Heart left ventricle (tissue), 16 donors: ENCODE results near the gene CBLIF. TPM values are rescaled to one million over a fixed set of nuclear protein-coding genes. Genes with fewer than 3 reads are reported as not detected.
"Not testable (repeated sequence)": the region's sequence is repeated elsewhere in the genome, so short reads cannot be mapped to it uniquely, and the experiment has no call there.

Source experiments
- ATAC-seq, 4 donors: fragments of 200-7000 bp; cut with Tn5 transposase; one replicate each; pipeline ENCODE4 v1.9.1; 2020 to 2022; ENCODE audit warnings: moderate library complexity in 4 of 4, mild to moderate bottlenecking in 3 of 4, moderate number of reproducible peaks in 1 of 4
- DNase-seq, 5 donors: peaks; one replicate each; pipeline ENCODE4 v3.0.0-alpha.2; 2020
- H3K27ac ChIP-seq, 12 donors: fragments of 200-600 bp; sonication (generic) in 4 of 12; one replicate each; pipeline versions ENCODE4 v1.5.0 to v1.8.0; 2016 to 2022; ENCODE audit warnings: mild to moderate bottlenecking in 2 of 12
- H3K27me3 ChIP-seq, 9 donors: fragments of 200-600 bp; sonication (generic) in 2 of 9; one replicate each; pipeline versions ENCODE4 v1.5.1 to v1.8.0; 2016 to 2022; ENCODE audit warnings: mild to moderate bottlenecking in 3 of 9
- H3K36me3 ChIP-seq, 9 donors: fragments of 200-600 bp; sonication (generic) in 2 of 9; one replicate each; pipeline versions ENCODE4 v1.5.0 to v1.8.0; 2018 to 2022; ENCODE audit warnings: mild to moderate bottlenecking in 2 of 9
- H3K4me1 ChIP-seq, 12 donors: fragments of 200-600 bp; sonication (generic) in 4 of 12; one replicate each; pipeline versions ENCODE4 v1.5.0 to v1.8.0; 2016 to 2022; ENCODE audit warnings: mild to moderate bottlenecking in 3 of 12
- H3K4me3 ChIP-seq, 12 donors: fragments of 200-600 bp; sonication (generic) in 4 of 12; one replicate each; pipeline versions ENCODE4 v1.5.0 to v1.8.0; 2017 to 2022; ENCODE audit warnings: mild to moderate bottlenecking in 9 of 12, moderate library complexity in 4 of 12
- H3K9me3 ChIP-seq, 12 donors: fragments of 200-600 bp; sonication (generic) in 4 of 12; one replicate each; pipeline versions ENCODE4 v1.5.0 to v1.8.0; 2016 to 2022; ENCODE audit warnings: mild to moderate bottlenecking in 1 of 12
- POLR2A ChIP-seq, 2 donors: fragments of 450-650 bp; IDR thresholded peaks; one replicate each; pipeline ENCODE4 v1.6.1; 2017; ENCODE audit warnings: antibody characterized with exemption in 2 of 2, mild to moderate bottlenecking in 2 of 2, moderate library complexity in 2 of 2
- WGBS, 4 donors: extraction: QIAGEN DNeasy Blood & Tissue Kit in 2 of 4; methylation state at CpG; one replicate each; pipeline versions ENCODE4 v1.1.5 to v1.1.7; 2013 to 2018; 5-methylcytosine and 5-hydroxymethylcytosine counted together
- intact Hi-C, 10 donors: fragments of 100-400 bp; cut with DNase I; formaldehyde crosslinking; loops; one replicate each; pipeline versions ENCODE4 v1.11.1 to v1.14.2; 2022
- polyA plus RNA-seq, 2 donors: library from polyadenylated mRNA; stranded (reverse); fragments of 200-250 nt; gene quantifications; one replicate each; pipeline ENCODE4 v1.2.3, GENCODE V29; 2013
- total RNA-seq, 9 donors: library from RNA; depleted of rRNA in 2 of 9; stranded (reverse); fragments of >200 nt in 2 of 9; fragmentation: NEBNext Ultra II Directional in 3 of 9; extraction: Animal tissue kit (Norgen Biotek cat#: 25700) in 3 of 9; gene quantifications; one replicate each; pipeline versions ENCODE4 v1.1.0 to v1.2.4, GENCODE V29; 2016 to 2023
- TF ChIP-seq, protein P1 (sequence below), 12 donors: fragments of 200-600 bp; sonication (generic) in 4 of 12; IDR thresholded peaks; one replicate each; pipeline versions ENCODE4 v1.5.0 to v1.8.0; 2018 to 2022; ENCODE audit warnings: antibody characterized with exemption in 12 of 12, mild to moderate bottlenecking in 5 of 12
- donor health status: ischemic (EF 13 %, LVEDD 7.1; RV severe dilation, severe dysfunction).
- donor health status: healthy with polysubstance abuse.
- donor health status: DM: no; HTN: yes; CAD: no.
- donor health status: DM: no; HTN: no; CAD: no.
- donor health status: ischemic (EF 25% LVEDD 6.9; RV normal size, moderate dysfunction).
- donor health status: ischemic (EF 25% LVEDD 5.7; RV mildly dilated, moderate dysfunction).
- donor health status: healthy.
- donor health status: DM: yes; HTN: yes; CAD: no.
- donor health status: ischemic (EF 35%, LVEDD 5.7; RV mildly dilated, moderate dysfunction).
- donor health status: nonischemic (EF 11% LVEDD 7.7; RV severe dilation, severe dysfunction).
- donor health status: DM: yes; HTN: yes; CAD: no.
- donor health status: PGD.
- donor health status: ischemic (EF 29% LVEDD 5.4; RV normal size, mild dysfunction).
- donor health status: nonischemic (EF 23%, LVEDD 6.1; RV moderate dilation, normal function).

CBLIF gene
- total and polyA plus RNA-seq, 11 donors = not detected

DNA sequence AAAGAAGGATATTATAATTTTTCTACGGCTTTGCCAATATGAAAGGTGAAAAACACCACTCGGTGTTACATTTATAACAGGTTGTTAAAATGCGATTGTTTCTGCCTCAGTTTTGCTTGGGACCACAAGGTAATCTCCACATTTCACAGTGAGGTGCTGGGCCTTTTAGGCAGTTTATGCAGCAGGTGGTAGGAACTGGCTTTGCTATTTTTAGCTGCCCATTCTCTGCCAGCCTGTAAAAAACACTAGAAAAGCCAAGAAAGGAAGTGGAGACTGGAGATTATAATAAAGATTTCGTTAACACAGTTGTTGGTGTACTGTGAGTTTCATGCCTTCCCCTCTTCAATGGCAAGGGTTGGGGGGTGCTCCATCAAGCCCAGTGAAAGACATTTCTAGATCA, 26.7 kb downstream of the CBLIF start:
- ATAC-seq (no peak), DNase-seq (no peak)
- 70 to 74% (median 72%) methylated on average over 4 of the region's 4 CpGs for WGBS, 4 donors
- Histone ChIP-seq H3K9me3 (no peaks in the 10 kb centered on the region), H3K4me3 (no peak overlapping the region), H3K27me3 (no peaks in the 10 kb centered on the region), H3K4me1 (peaks cover 0 to 17% (median 0%) of the 10 kb centered on the region in 12 donors), H3K36me3 (no peaks in the 10 kb centered on the region), H3K27ac (no peak overlapping the region)
- intact Hi-C loops = no loop called here
- TF ChIP-seq POLR2A (IDR thresholded peaks at IDR 0.05) = no peak
- TF ChIP-seq, protein P1, sequence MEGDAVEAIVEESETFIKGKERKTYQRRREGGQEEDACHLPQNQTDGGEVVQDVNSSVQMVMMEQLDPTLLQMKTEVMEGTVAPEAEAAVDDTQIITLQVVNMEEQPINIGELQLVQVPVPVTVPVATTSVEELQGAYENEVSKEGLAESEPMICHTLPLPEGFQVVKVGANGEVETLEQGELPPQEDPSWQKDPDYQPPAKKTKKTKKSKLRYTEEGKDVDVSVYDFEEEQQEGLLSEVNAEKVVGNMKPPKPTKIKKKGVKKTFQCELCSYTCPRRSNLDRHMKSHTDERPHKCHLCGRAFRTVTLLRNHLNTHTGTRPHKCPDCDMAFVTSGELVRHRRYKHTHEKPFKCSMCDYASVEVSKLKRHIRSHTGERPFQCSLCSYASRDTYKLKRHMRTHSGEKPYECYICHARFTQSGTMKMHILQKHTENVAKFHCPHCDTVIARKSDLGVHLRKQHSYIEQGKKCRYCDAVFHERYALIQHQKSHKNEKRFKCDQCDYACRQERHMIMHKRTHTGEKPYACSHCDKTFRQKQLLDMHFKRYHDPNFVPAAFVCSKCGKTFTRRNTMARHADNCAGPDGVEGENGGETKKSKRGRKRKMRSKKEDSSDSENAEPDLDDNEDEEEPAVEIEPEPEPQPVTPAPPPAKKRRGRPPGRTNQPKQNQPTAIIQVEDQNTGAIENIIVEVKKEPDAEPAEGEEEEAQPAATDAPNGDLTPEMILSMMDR (IDR thresholded peaks at IDR 0.05) = no peak

DNA sequence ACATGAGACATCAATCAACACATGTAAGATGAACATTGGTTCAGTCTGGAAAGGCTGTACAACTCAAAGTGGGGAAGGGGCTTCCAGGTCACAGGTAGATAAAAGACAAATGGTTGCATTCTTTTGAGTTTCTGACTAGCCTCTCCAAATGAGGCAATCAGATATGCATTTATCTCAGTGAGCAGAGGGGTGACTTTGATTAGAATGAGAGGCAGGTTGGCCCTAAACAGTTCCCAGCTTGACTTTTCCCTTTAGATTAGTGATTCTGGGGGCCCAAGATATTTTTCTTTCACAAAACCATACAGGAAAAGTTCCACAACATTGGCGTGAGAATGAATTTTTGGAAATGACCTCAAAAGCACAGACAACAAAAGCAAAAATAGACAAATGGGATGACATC, 28.9 kb downstream of the CBLIF start:
- H3K27ac ChIP-seq, H3K36me3 ChIP-seq, ATAC-seq, DNase-seq, intact Hi-C loops, H3K4me3 ChIP-seq, H3K27me3 ChIP-seq, H3K9me3 ChIP-seq: not testable (repeated sequence)
- peaks cover 0 to 12% (median 0%) of the 10 kb centered on the region in 12 donors for H3K4me1 ChIP-seq
- WGBS, 4 donors = 70 to 78% (median 75%) methylated on average over 1 of the region's 1 CpG

DNA sequence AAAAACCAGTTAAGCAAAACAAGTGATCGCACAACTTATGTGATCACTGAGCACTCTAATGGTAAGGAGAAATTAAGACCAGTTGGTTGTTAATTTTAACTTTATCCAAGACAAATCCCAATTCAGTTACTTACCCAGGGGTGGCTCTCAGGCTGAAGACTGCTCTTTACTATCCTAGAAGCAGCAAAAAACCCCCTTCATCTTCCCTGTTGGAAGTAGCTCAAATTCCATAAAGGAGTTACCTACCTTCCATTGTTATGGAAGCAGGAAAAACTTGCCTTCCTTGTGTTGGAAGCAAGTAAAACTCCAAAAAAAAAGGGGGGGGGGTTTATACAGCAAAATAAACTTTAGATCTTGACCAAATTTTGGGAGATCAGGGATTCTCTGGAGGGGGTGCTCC, 29.5 kb downstream of the CBLIF start:
- H3K4me1 ChIP-seq = peaks cover 0 to 17% (median 4%) of the 10 kb centered on the region in 12 donors
- no peak for TF ChIP-seq POLR2A (IDR thresholded peaks at IDR 0.05)
- TF ChIP-seq, protein P1 (IDR thresholded peaks at IDR 0.05) = no peak
- intact Hi-C loops = no loop called here
- no peak for DNase-seq
- no peaks in the 10 kb centered on the region for H3K27me3 ChIP-seq
- ATAC-seq = no peak
- no peak overlapping the region for H3K27ac ChIP-seq
- WGBS, 4 donors = 88 to 94% (median 88%) methylated on average over 1 of the region's 1 CpG
- H3K9me3 ChIP-seq = no peaks in the 10 kb centered on the region
- no peak overlapping the region for H3K4me3 ChIP-seq
- H3K36me3 ChIP-seq = no peaks in the 10 kb centered on the region

DNA sequence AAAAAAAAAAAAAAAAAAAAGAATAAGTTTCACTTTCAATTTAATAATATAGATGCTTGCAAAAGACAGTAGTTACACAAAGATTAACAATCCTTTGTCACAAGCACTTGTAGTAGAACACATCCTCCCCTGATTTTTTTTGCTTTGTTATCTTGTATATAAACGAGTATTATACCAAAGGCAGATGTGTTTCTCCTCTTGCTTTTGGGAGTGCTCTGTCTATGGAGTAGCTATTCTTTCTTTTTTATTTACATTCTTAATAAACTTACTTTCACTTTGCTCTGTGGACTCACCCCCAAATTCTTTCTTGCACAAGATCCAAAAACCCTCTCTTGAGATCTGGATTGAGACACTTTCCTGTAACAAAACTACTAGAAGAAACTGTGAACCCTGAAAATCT, 31.3 kb downstream of the CBLIF start:
- Histone ChIP-seq H3K9me3 (no peaks in the 10 kb centered on the region), H3K4me1 (peaks cover 0 to 28% (median 12%) of the 10 kb centered on the region in 12 donors), H3K4me3 (peak overlapping the region in 1 of 12 donors; percentile 29), H3K27me3 (no peaks in the 10 kb centered on the region), H3K27ac (no peak overlapping the region), H3K36me3 (peaks cover 0 to 4% (median 0%) of the 10 kb centered on the region in 9 donors)
- no peak for DNase-seq
- WGBS, 4 donors = 45 to 66% (median 52%) methylated on average over 1 of the region's 1 CpG
- intact Hi-C loops = no loop called here
- ATAC-seq = no peak
- TF ChIP-seq, protein P1 (IDR thresholded peaks at IDR 0.05) = no peak
- no peak for TF ChIP-seq POLR2A (IDR thresholded peaks at IDR 0.05)

DNA sequence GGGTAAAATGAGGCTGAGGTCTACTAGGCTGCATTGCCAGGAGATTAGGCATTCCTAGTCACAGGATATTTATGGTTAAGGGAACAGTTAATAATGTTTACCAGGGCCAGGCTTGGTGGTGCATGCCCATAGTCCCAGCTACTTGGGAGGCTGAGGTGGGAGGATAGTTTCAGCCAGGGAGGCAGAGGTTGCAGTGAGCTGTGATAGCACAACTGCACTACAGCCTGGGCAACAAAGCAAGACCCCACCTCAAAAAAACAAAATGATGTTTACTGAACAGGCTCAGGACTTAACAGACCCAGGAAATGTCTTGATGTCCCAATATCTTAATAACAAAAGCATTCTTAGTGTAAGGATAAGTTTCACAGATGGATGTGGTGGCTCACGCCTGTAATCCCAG, 31.9 kb downstream of the CBLIF start:
- no peak for TF ChIP-seq POLR2A (IDR thresholded peaks at IDR 0.05)
- TF ChIP-seq, protein P1 (IDR thresholded peaks at IDR 0.05) = no peak
- Histone ChIP-seq H3K36me3 (peaks cover 0 to 10% (median 3%) of the 10 kb centered on the region in 9 donors), H3K27me3 (no peaks in the 10 kb centered on the region), H3K4me3 (peak overlapping the region in 1 of 12 donors; percentile 29), H3K27ac (no peak overlapping the region), H3K9me3 (no peaks in the 10 kb centered on the region), H3K4me1 (peaks cover 0 to 23% (median 12%) of the 10 kb centered on the region in 12 donors)
- no peak for ATAC-seq
- intact Hi-C loops = no loop called here
- no peak for DNase-seq
- WGBS, 4 donors = 89 to 96% (median 94%) methylated on average over 1 of the region's 1 CpG
